ENCODE data around the gene RCBTB2.

The RCBTB2 gene

GRCh38 chr13:48564056-48564455 lies 31.2 kb upstream of the RCBTB2 start:
- H3K4me3 ChIP-seq (ENCODE audit: low read depth, low read length): no peak overlapping the region

GRCh38 chr13:48563626-48564025 lies 30.7 kb upstream of the RCBTB2 start:
- no peak overlapping the region for H3K4me3 ChIP-seq (ENCODE audit: low read depth, low read length)

DNA sequence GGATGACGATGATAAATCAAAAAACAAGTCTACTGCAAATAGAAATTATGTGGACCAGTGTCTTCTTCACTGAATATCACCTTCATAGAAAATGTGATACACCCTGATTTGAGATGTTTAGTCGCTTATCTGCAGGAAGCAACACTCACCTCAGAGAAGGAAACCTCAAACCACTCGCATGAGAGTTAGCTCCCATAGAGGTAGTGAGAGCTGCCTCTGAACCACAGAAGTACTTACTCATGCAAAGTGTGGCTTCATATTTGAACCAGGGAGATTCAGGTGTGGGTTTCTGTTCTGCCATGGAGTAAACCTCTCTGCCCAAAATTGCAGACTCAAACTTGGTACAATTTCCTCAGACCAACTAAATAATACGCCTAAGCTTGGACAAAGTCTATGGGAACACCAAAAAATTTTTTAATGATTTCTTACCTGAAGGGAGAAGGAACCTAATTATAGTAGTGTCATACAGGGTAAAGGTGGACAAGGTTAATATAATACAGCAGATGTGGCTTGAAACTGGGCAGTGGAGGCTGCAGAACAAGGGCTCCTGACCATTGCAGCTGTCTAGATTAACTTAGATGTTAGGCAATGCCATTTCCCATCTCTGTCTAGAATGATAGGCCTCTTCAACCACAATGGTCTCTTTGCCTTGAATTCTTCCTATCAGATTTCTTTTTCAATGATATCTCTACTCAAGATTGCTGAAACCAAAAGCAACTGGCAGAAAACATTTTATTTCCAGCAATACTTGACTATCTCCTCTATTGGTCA lies 29.6 kb upstream of the RCBTB2 start:
- no peak overlapping the region for H3K4me3 ChIP-seq (ENCODE audit: low read depth, low read length)

DNA sequence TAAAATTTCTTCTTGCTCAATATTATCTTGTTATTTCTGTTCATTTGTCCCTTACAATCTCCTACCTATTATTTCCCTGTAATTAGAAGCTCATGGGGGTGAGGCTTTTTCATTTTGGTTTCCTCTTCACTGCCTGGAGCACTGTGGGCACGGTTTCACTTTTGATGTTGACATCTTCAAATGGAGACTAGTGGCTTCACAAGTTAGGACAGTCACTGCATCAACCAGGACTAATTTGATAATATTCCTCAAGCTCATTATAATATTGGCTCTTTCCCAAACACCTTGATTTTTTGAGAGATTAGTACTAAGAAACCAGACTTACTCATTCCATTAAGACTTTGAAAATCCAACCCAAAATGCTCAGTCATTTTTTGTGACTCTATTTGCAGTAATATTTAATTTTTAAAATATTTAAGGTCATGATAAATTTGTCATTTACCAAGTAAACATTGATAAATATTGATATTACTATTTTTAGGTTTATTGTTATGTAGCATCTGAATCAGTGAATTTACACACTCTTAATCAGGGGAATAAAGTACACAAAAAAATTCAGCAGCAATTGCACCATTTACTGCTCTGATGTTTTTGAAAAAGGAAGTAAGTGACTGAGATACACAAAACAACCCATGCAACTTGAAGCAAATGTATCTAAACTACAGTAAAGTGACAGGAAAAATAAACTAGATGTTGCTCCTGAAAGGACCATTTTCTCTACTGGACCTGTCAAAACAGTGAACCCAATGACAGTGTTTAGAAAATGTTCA lies 28.8 kb upstream of the RCBTB2 start:
- H3K4me3 ChIP-seq (ENCODE audit: low read depth, low read length): no peak overlapping the region

DNA sequence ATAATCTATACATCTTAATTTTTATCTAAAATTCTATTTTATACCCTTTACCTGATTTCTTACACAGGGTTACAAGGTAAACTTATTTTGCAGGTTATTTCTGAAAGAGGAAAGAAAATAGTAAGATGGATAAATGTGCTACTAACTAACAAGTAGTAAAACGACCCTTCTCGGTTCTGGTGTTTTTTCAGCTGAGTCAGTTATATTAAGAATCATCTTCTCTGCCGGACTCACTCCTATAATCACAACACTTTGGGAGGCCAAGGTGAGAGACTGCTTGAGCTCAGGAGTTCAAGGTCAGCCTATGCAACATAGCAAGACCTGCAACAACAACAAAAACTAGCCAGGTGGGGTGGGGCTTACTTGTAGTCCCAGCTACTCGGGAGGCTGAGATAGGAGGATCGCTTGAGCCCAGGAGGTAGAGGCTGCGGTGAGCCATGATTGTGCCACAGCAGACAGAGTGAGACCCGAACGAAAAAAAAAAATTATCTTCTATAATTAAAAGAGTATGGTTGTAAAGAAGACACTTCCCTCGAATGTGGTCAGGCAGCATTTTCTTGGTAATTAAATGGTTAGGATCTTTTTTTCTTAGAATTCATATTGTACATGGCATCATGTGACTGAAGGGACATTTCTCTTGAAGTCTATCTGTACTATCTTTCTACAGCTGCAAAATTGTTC lies 27.9 kb upstream of the RCBTB2 start:
- H3K4me3 ChIP-seq (ENCODE audit: low read depth, low read length): no peak overlapping the region

GRCh38 chr13:48559638-48560320 lies 26.9 kb upstream of the RCBTB2 start:
- H3K4me3 ChIP-seq (ENCODE audit: low read depth, low read length): no peak overlapping the region

- H3K4me3 ChIP-seq (ENCODE audit: low read depth, low read length): no peak overlapping the region
Observed at GRCh38 chr13:48556817-48557216, 23.9 kb upstream of the RCBTB2 start.

DNA sequence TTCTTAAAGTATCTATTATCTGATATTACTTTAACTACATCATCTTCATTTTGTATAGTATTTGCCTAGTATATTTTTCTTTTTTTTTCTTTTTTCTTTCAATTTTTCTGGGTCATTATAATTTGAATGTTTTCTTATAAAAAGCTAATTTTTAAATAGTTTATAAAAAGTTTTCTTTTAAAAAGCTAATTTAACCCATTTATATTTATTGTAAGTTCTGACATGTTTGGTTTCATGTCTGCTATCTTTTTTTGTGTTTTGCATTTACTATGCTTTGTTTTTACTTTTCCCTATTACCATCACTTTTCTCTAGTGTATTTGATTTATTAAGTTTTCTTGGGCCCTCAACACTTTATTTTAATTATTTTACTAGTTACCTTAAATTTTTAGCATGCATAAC lies 22.6 kb upstream of the RCBTB2 start:
- no peak overlapping the region for H3K4me3 ChIP-seq (ENCODE audit: low read depth, low read length)

DNA sequence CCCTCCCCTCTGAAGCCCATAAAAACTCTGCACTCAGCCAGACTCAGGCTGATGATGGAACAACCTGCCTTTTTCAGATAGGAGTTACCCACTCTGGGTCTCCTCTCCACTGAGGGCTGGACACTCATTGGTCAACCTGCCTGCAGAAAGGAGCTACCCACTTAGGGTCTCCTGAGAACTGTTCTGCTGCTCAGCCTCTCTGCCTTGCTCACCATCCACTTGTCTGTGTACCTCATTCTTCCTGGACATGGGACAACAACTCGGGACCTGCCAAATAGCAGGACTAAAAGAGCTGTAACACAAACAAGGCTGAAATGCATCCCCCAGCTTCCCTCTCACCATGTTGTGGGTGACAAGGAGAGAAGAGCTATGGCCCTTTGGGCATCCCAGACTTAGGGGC lies 18.4 kb upstream of the RCBTB2 start:
- no peak overlapping the region for H3K4me3 ChIP-seq (ENCODE audit: low read depth, low read length)

GRCh38 chr13:48549658-48550057 lies 16.8 kb upstream of the RCBTB2 start:
- H3K4me3 ChIP-seq (ENCODE audit: low read depth, low read length): no peak overlapping the region

- no peak overlapping the region for H3K4me3 ChIP-seq (ENCODE audit: low read depth, low read length)
Observed at GRCh38 chr13:48547663-48548092, 14.8 kb upstream of the RCBTB2 start.

DNA sequence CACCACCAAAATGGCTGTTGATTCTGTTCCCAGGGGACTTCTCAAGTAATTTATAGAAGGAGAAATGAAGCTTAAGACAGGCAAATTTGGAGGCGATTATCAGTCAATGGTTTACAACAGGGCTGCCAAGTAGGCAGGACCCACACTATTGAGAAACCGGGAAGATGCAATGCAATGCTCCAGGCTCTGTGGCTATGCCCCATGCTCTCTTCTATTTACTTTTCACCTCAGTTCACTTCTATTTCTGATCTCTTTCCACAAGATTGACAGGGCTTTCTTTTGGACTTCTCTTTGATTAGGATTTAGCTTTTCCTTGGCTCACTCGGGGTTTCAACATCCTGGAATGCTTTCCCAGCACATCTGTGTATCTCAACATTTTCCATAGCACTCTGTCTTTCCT lies 12.7 kb upstream of the RCBTB2 start:
- no peak overlapping the region for H3K4me3 ChIP-seq (ENCODE audit: low read depth, low read length)

- no peak overlapping the region for H3K4me3 ChIP-seq (ENCODE audit: low read depth, low read length)
Observed at GRCh38 chr13:48542581-48543341, 9.9 kb upstream of the RCBTB2 start.

GRCh38 chr13:48542138-48542537 lies 9.3 kb upstream of the RCBTB2 start:
- no peak overlapping the region for H3K4me3 ChIP-seq (ENCODE audit: low read depth, low read length)

DNA sequence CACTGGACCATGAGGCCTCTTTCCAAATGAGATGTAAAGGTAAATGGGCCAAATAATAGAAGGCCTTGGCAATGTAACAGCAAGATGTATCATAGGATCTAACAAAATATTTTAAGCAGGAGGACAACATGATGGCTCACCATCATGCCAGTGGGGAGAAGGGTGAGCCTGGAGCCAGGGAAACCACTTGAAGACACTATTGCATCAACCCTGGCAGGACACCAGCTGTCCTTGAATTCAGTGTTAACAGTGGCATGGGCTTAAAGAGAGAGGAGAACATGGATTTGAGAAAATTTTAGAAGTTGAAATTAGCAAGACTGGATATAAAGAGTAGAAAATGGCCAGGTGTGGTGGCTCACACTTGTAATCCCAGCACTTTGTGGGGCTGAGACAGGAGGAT lies 6.7 kb upstream of the RCBTB2 start:
- H3K4me3 ChIP-seq (ENCODE audit: low read depth, low read length): no peak overlapping the region

GRCh38 chr13:48536621-48537250 lies 3.9 kb upstream of the RCBTB2 start:
- no peak overlapping the region for H3K4me3 ChIP-seq (ENCODE audit: low read depth, low read length)

GRCh38 chr13:48535766-48536165 lies 2.9 kb upstream of the RCBTB2 start:
- H3K4me3 ChIP-seq (ENCODE audit: low read depth, low read length): no peak overlapping the region

- no peak overlapping the region for H3K4me3 ChIP-seq (ENCODE audit: low read depth, low read length)
Observed at GRCh38 chr13:48534911-48535501, 2.1 kb upstream of the RCBTB2 start.

GRCh38 chr13:48533961-48534600 lies 1.2 kb upstream of the RCBTB2 start:
- no peak overlapping the region for H3K4me3 ChIP-seq (ENCODE audit: low read depth, low read length)
